ENCODE data around the gene ETFDH. TPM values are rescaled to one million over a fixed set of nuclear protein-coding genes. Genes with fewer than 3 reads are reported as not detected.
A peak's percentile ranks its signal among the peaks of the same experiment; 100 is the strongest.

Gene ETFDH
- total and polyA plus RNA-seq, 9 of the 15 experiments (the other 6 are each of a cell fraction or from before 2014, with no cell fraction given), result 14.6 to 33.6 (median 25.9) TPM

GRCh38 chr4:158722917-158723793 is 51.1 kb downstream of the ETFDH start, which contains the start of gene PPID (continued):
- TF ChIP-seq ELK1 (CRISPR knock-in tag; IDR thresholded peaks at IDR 0.05) (no peak), STAT5A (IDR thresholded peaks at IDR 0.05; ENCODE audit: borderline replicate concordance, low read length) (no peak), HIVEP1 (CRISPR knock-in tag; IDR thresholded peaks at IDR 0.05) (no peak), ZNF511 (CRISPR knock-in tag; IDR thresholded peaks at IDR 0.05) (peak; percentile 41; the same call in 1 of the 2 replicates), ZNF311 (CRISPR knock-in tag; IDR thresholded peaks at IDR 0.05) (no peak), KAT2B (IDR thresholded peaks at IDR 0.05; ENCODE audit: low read depth, low read length) (no peak), ZFP91 (CRISPR knock-in tag; IDR thresholded peaks at IDR 0.05) (no peak), MTA3 (IDR thresholded peaks at IDR 0.05; ENCODE audit: borderline replicate concordance) (peak; percentile 92), ZKSCAN1 (IDR thresholded peaks at IDR 0.05; ENCODE audit: low read depth, low read length) (no peak), JUND (IDR thresholded peaks at IDR 0.05; ENCODE audit: borderline replicate concordance, low read depth, low read length) (peak; percentile 37), JUND (tag; IDR thresholded peaks at IDR 0.05; ENCODE audit: borderline replicate concordance, low read depth, low read length) (no peak), KLF1 (tag; IDR thresholded peaks at IDR 0.05) (peak; percentile 92), ZNF644 (tag; IDR thresholded peaks at IDR 0.05; ENCODE audit: low read depth) (no peak), HMBOX1 (IDR thresholded peaks at IDR 0.05) (no peak), HOXB6 (CRISPR knock-in tag; IDR thresholded peaks at IDR 0.05; ENCODE audit: borderline replicate concordance) (no peak), IRF9 (tag; IDR thresholded peaks at IDR 0.05) (no peak), HNRNPK (IDR thresholded peaks at IDR 0.05; ENCODE audit: low read depth, low read length, poor library complexity, severe bottlenecking) (no peak), TFE3 (CRISPR knock-in tag; IDR thresholded peaks at IDR 0.05) (no peak), ETV1 (tag; conservative IDR thresholded peaks at IDR 0.05; ENCODE audit: low read depth) (peak; percentile 96), POU5F1 (IDR thresholded peaks at IDR 0.05; ENCODE audit: borderline replicate concordance, low read depth, low read length, partially characterized antibody) (no peak)

Measured in K562 (cell line).